Measurements from ENCODE around the gene WSCD1. TPM values are rescaled to one million over a fixed set of nuclear protein-coding genes. Genes with fewer than 3 reads are reported as not detected.

Gene WSCD1
- total RNA-seq, 3 donors from 2014 or later (not counting 1 experiment from before 2014, with no cell fraction given) = 0.47 to 2.1 (median 1.9) TPM

DNA sequence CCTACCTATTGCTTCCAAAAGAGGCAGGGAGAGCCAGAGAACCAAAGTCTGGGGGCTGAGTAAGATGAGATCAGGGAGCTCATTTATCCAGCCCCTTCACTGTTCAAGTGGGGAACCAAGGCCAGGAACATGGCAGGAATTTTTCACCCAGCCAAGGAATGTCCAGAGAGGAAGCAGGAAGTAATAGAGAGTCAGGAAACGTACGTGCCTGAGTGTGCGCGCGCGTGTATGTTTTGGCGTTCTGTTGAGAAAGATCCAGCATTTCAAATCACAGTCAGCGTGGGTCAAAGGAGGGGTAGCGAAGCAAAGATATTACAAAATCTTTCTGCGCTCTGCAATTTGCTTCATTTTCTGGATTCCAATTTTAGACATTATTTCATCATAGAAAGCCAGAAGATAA lies 41.9 kb upstream of the WSCD1 start:
- DNase-seq (no peak), ATAC-seq (no peak)
- no peaks in the 10 kb centered on the region for H3K9me3 ChIP-seq (ENCODE audit: control insufficient read depth, insufficient read depth, low read length)
- WGBS (ENCODE audit: insufficient coverage) = 36% methylated on average over 10 of the region's 10 CpGs
- TF ChIP-seq, protein P1, sequence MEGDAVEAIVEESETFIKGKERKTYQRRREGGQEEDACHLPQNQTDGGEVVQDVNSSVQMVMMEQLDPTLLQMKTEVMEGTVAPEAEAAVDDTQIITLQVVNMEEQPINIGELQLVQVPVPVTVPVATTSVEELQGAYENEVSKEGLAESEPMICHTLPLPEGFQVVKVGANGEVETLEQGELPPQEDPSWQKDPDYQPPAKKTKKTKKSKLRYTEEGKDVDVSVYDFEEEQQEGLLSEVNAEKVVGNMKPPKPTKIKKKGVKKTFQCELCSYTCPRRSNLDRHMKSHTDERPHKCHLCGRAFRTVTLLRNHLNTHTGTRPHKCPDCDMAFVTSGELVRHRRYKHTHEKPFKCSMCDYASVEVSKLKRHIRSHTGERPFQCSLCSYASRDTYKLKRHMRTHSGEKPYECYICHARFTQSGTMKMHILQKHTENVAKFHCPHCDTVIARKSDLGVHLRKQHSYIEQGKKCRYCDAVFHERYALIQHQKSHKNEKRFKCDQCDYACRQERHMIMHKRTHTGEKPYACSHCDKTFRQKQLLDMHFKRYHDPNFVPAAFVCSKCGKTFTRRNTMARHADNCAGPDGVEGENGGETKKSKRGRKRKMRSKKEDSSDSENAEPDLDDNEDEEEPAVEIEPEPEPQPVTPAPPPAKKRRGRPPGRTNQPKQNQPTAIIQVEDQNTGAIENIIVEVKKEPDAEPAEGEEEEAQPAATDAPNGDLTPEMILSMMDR (IDR thresholded peaks at IDR 0.05) = no peak
- no peaks in the 10 kb centered on the region for H3K27me3 ChIP-seq (ENCODE audit: control insufficient read depth, insufficient read depth, low read length)
- no peaks in the 10 kb centered on the region for H3K4me1 ChIP-seq (ENCODE audit: control insufficient read depth, insufficient read depth, low read length)
- H3K27ac ChIP-seq (ENCODE audit: low read length) = no peak overlapping the region
- Mint-ChIP-seq H3K27me3 (ENCODE audit: low read depth in 2 of 2) (peaks cover 10 to 13% of the 10 kb centered on the region in 2 donors), H3K36me3 (no peaks in the 10 kb centered on the region), H3K4me1 (no peaks in the 10 kb centered on the region), H3K27ac (no peak overlapping the region), H3K4me3 (no peak overlapping the region), H3K9me3 (no peaks in the 10 kb centered on the region)
- intact Hi-C loops (cut with micrococcal nuclease) = no loop called here
- no peak overlapping the region for H3K4me3 ChIP-seq (ENCODE audit: low read length)
- no peaks in the 10 kb centered on the region for H3K36me3 ChIP-seq (ENCODE audit: control insufficient read depth, insufficient read depth, low read length)

DNA sequence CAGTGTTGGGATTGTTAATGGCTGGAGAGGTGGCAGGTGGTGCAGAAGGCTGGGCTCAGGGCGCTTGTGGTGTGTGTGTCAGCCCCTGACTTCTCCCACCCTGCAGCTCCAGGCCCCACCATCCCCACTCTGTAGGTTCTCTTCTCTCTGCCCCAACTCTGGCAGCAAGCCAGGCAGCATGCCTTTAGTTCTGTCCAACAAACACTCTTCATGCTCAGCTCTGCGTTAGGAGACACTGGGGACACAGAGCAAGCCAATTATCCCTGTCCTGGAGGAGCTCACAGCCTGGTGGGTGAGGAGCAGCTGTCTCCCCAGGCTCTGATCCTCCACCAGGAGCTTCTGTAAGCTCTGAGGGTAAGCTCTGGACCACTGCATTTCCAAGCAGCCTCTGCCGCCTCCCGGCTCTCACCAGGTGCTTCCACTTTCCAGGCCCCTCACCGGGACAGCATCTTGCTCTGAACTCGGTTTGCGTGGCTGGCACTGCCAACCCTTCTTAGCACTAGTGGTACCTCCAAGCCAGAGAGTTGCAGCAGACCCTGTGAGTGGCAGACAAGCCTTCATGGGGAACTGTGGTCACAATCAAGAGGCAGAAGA lies 34.3 kb upstream of the WSCD1 start:
- H3K27ac Mint-ChIP-seq = no peak overlapping the region
- H3K4me1 Mint-ChIP-seq = no peaks in the 10 kb centered on the region
- no peaks in the 10 kb centered on the region for H3K36me3 ChIP-seq (ENCODE audit: control insufficient read depth, insufficient read depth, low read length)
- H3K4me3 Mint-ChIP-seq = no peak overlapping the region
- H3K4me3 ChIP-seq (ENCODE audit: low read length) = no peak overlapping the region
- no peaks in the 10 kb centered on the region for H3K9me3 Mint-ChIP-seq
- no peaks in the 10 kb centered on the region for H3K27me3 ChIP-seq (ENCODE audit: control insufficient read depth, insufficient read depth, low read length)
- no peaks in the 10 kb centered on the region for H3K9me3 ChIP-seq (ENCODE audit: control insufficient read depth, insufficient read depth, low read length)
- no peaks in the 10 kb centered on the region for H3K36me3 Mint-ChIP-seq
- H3K27me3 Mint-ChIP-seq (ENCODE audit: low read depth in 2 of 2) = peaks cover 14 to 18% of the 10 kb centered on the region in 2 donors
- intact Hi-C loops (cut with micrococcal nuclease) = no loop called here
- 79% methylated on average over 7 of the region's 7 CpGs for WGBS (ENCODE audit: insufficient coverage)
- H3K4me1 ChIP-seq (ENCODE audit: control insufficient read depth, insufficient read depth, low read length) = no peaks in the 10 kb centered on the region
- DNase-seq (no peak), ATAC-seq (no peak)
- TF ChIP-seq, protein P1 (IDR thresholded peaks at IDR 0.05) = no peak
- no peak overlapping the region for H3K27ac ChIP-seq (ENCODE audit: low read length)

DNA sequence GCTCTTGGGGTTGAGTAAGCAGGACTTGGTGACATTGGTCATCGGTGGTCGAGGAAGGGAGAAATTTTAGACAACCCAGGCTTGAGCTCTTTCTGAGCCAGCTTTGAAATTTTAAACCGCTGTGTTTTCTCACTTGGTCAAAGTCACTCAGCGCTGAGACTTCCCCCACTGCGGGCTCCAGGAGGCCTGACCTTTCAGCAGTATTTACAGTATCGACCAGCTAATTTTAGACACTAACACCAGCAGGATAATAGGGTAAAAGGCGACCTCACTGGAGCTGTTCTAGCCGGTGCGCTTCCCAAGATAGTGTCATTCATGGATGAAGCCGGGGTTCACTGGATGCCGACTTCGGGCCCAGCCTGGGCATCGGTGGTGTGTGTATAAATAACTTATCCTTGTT lies 29.7 kb upstream of the WSCD1 start:
- H3K9me3 Mint-ChIP-seq = no peaks in the 10 kb centered on the region
- H3K27ac Mint-ChIP-seq = no peak overlapping the region
- H3K4me1 Mint-ChIP-seq = no peaks in the 10 kb centered on the region
- no peaks in the 10 kb centered on the region for H3K27me3 ChIP-seq (ENCODE audit: control insufficient read depth, insufficient read depth, low read length)
- DNase-seq (no peak), ATAC-seq (no peak)
- no peaks in the 10 kb centered on the region for H3K36me3 ChIP-seq (ENCODE audit: control insufficient read depth, insufficient read depth, low read length)
- no peaks in the 10 kb centered on the region for H3K4me1 ChIP-seq (ENCODE audit: control insufficient read depth, insufficient read depth, low read length)
- no peak overlapping the region for H3K27ac ChIP-seq (ENCODE audit: low read length)
- H3K36me3 Mint-ChIP-seq = no peaks in the 10 kb centered on the region
- no peak overlapping the region for H3K4me3 Mint-ChIP-seq
- H3K4me3 ChIP-seq (ENCODE audit: low read length) = no peak overlapping the region
- TF ChIP-seq, protein P1 (IDR thresholded peaks at IDR 0.05) = no peak
- intact Hi-C loops (cut with micrococcal nuclease) = no loop called here
- peaks cover 6 to 7% of the 10 kb centered on the region in 2 donors for H3K27me3 Mint-ChIP-seq (ENCODE audit: low read depth in 2 of 2)
- no peaks in the 10 kb centered on the region for H3K9me3 ChIP-seq (ENCODE audit: control insufficient read depth, insufficient read depth, low read length)
- WGBS (ENCODE audit: insufficient coverage) = 92% methylated on average over 13 of the region's 13 CpGs

DNA sequence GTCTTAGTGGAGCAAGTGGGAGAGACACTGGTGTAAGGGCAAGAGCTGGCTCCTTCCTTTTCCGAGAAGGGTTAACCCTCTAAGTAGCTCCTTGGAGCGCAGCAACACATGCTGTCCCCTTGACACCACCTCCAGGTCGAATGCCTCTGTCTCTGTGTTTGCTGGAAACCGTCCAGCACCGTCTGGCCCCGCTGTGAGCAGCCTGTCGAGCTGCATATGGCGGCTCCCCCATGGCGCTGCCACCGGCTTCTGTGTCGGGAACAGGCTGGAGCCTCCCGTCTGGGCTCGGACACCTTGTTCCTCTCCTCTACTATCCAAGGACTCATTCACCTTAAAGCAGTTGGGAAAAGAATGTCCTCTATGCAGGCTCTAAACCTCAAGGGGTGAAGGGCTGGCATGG lies 28.9 kb upstream of the WSCD1 start:
- Mint-ChIP-seq H3K9me3 (no peaks in the 10 kb centered on the region), H3K27me3 (ENCODE audit: low read depth in 2 of 2) (peaks cover 2 to 6% of the 10 kb centered on the region in 2 donors), H3K4me1 (no peaks in the 10 kb centered on the region), H3K27ac (no peak overlapping the region), H3K36me3 (no peaks in the 10 kb centered on the region), H3K4me3 (no peak overlapping the region)
- TF ChIP-seq, protein P1 (IDR thresholded peaks at IDR 0.05) = no peak
- no peak overlapping the region for H3K27ac ChIP-seq (ENCODE audit: low read length)
- 82% methylated on average over 13 of the region's 13 CpGs for WGBS (ENCODE audit: insufficient coverage)
- no peaks in the 10 kb centered on the region for H3K4me1 ChIP-seq (ENCODE audit: control insufficient read depth, insufficient read depth, low read length)
- H3K4me3 ChIP-seq (ENCODE audit: low read length) = no peak overlapping the region
- H3K27me3 ChIP-seq (ENCODE audit: control insufficient read depth, insufficient read depth, low read length) = no peaks in the 10 kb centered on the region
- ATAC-seq (no peak), DNase-seq (no peak)
- no peaks in the 10 kb centered on the region for H3K36me3 ChIP-seq (ENCODE audit: control insufficient read depth, insufficient read depth, low read length)
- no peaks in the 10 kb centered on the region for H3K9me3 ChIP-seq (ENCODE audit: control insufficient read depth, insufficient read depth, low read length)
- intact Hi-C loops (cut with micrococcal nuclease) = no loop called here
